Measurements from ENCODE around the gene ZNF500. TPM values are rescaled to one million over a fixed set of nuclear protein-coding genes. Genes with fewer than 3 reads are reported as not detected.

Gene ZNF500
- total RNA-seq, 3 donors from 2014 or later (not counting 1 experiment from before 2014, with no cell fraction given) = 11.4 to 20.3 (median 13.0) TPM

GRCh38 chr16:4805231-4805630 lies 38.3 kb upstream of the ZNF500 start:
- WGBS (ENCODE audit: insufficient coverage) = 98% methylated on average over 11 of the region's 11 CpGs
- Histone ChIP-seq H3K4me3 (ENCODE audit: low read length) (no peak overlapping the region), H3K36me3 (ENCODE audit: control insufficient read depth, insufficient read depth, low read length) (peaks cover 18% of the 10 kb centered on the region), H3K27me3 (ENCODE audit: control insufficient read depth, insufficient read depth, low read length) (no peaks in the 10 kb centered on the region), H3K9me3 (ENCODE audit: control insufficient read depth, insufficient read depth, low read length) (no peaks in the 10 kb centered on the region), H3K27ac (ENCODE audit: low read length) (no peak overlapping the region), H3K4me1 (ENCODE audit: control insufficient read depth, insufficient read depth, low read length) (peaks cover 24% of the 10 kb centered on the region)
- Mint-ChIP-seq H3K4me1 (peaks cover 0 to 10% of the 10 kb centered on the region in 2 donors), H3K27ac (no peak overlapping the region), H3K36me3 (peaks cover 6% of the 10 kb centered on the region), H3K27me3 (ENCODE audit: low read depth in 2 of 2) (no peaks in the 10 kb centered on the region), H3K9me3 (no peaks in the 10 kb centered on the region), H3K4me3 (no peak overlapping the region)
- intact Hi-C loops (cut with micrococcal nuclease) = no loop called here
- TF ChIP-seq, protein P1, sequence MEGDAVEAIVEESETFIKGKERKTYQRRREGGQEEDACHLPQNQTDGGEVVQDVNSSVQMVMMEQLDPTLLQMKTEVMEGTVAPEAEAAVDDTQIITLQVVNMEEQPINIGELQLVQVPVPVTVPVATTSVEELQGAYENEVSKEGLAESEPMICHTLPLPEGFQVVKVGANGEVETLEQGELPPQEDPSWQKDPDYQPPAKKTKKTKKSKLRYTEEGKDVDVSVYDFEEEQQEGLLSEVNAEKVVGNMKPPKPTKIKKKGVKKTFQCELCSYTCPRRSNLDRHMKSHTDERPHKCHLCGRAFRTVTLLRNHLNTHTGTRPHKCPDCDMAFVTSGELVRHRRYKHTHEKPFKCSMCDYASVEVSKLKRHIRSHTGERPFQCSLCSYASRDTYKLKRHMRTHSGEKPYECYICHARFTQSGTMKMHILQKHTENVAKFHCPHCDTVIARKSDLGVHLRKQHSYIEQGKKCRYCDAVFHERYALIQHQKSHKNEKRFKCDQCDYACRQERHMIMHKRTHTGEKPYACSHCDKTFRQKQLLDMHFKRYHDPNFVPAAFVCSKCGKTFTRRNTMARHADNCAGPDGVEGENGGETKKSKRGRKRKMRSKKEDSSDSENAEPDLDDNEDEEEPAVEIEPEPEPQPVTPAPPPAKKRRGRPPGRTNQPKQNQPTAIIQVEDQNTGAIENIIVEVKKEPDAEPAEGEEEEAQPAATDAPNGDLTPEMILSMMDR (IDR thresholded peaks at IDR 0.05) = no peak
- DNase-seq (no peak), ATAC-seq (no peak)

- Histone ChIP-seq H3K4me3 (ENCODE audit: low read length) (no peak overlapping the region), H3K4me1 (ENCODE audit: control insufficient read depth, insufficient read depth, low read length) (peaks cover 27% of the 10 kb centered on the region), H3K9me3 (ENCODE audit: control insufficient read depth, insufficient read depth, low read length) (no peaks in the 10 kb centered on the region), H3K27ac (ENCODE audit: low read length) (no peak overlapping the region), H3K36me3 (ENCODE audit: control insufficient read depth, insufficient read depth, low read length) (peaks cover 18% of the 10 kb centered on the region), H3K27me3 (ENCODE audit: control insufficient read depth, insufficient read depth, low read length) (no peaks in the 10 kb centered on the region)
- TF ChIP-seq, protein P1 (IDR thresholded peaks at IDR 0.05) = no peak
- intact Hi-C loops (cut with micrococcal nuclease) = loop anchor here (2.0 kb wide), 2 partner anchors 45 to 69 kb away; partner anchors contain the start of genes ANKS3 and DNAAF8
- no peaks in the 10 kb centered on the region for H3K27me3 Mint-ChIP-seq (ENCODE audit: low read depth in 2 of 2)
- H3K4me3 Mint-ChIP-seq = peak overlapping the region; percentile 62
- 93% methylated on average over 25 of the region's 26 CpGs for WGBS (ENCODE audit: insufficient coverage)
- no peak for ATAC-seq
- H3K4me1 Mint-ChIP-seq = peaks cover 0 to 10% of the 10 kb centered on the region in 2 donors
- no peak for DNase-seq
- H3K27ac Mint-ChIP-seq = no peak overlapping the region
- no peaks in the 10 kb centered on the region for H3K9me3 Mint-ChIP-seq
- peaks cover 6% of the 10 kb centered on the region for H3K36me3 Mint-ChIP-seq
Measured at GRCh38 chr16:4803898-4804762, 37.2 kb upstream of the ZNF500 start.

DNA sequence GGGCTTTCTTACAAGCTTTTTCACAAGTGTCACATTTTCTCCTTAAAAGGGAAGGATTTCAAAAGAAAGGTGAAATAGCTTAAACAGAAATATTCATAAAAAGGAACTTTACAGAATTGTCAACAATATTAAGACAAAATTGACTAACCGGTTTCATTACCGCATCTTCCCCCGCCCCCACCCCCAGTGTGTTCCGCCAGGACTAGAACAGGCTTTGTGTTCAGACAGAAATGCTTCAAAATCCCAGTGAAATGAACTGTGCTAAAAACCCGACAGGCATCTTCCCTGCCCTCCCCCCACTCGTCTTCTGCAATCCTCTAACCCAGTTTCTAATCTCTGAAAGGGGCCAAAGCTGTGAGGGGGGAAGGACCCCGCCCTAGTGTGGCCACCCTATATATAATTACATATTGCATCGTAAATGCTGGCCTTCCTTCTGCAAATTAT lies 36.5 kb upstream of the ZNF500 start:
- Mint-ChIP-seq H3K27me3 (ENCODE audit: low read depth in 2 of 2) (no peaks in the 10 kb centered on the region), H3K9me3 (no peaks in the 10 kb centered on the region), H3K4me3 (peak overlapping the region; percentile 82), H3K27ac (peak overlapping the region in 1 of 2 donors; percentile 82), H3K4me1 (peaks cover 0 to 10% of the 10 kb centered on the region in 2 donors), H3K36me3 (peaks cover 6% of the 10 kb centered on the region)
- Histone ChIP-seq H3K4me3 (ENCODE audit: low read length) (no peak overlapping the region), H3K36me3 (ENCODE audit: control insufficient read depth, insufficient read depth, low read length) (peaks cover 13% of the 10 kb centered on the region), H3K27me3 (ENCODE audit: control insufficient read depth, insufficient read depth, low read length) (no peaks in the 10 kb centered on the region), H3K27ac (ENCODE audit: low read length) (no peak overlapping the region), H3K9me3 (ENCODE audit: control insufficient read depth, insufficient read depth, low read length) (no peaks in the 10 kb centered on the region), H3K4me1 (ENCODE audit: control insufficient read depth, insufficient read depth, low read length) (peaks cover 27% of the 10 kb centered on the region)
- intact Hi-C loops (cut with micrococcal nuclease) = loop anchor here (2.0 kb wide), 2 partner anchors 45 to 69 kb away; partner anchors contain the start of genes ANKS3 and DNAAF8
- TF ChIP-seq, protein P1 (IDR thresholded peaks at IDR 0.05) = no peak
- ATAC-seq (no peak), DNase-seq (no peak)
- WGBS (ENCODE audit: insufficient coverage) = 68% methylated on average over 8 of the region's 8 CpGs

All from natural killer cell (primary cell).